GM18499 (cell line): ENCODE measurements around the gene GSAP.
"Not testable (repeated sequence)": the region's sequence is repeated elsewhere in the genome, so short reads cannot be mapped to it uniquely, and the experiment has no call there.

Experiments used
- ATAC-seq: cut with Tn5 transposase; IDR thresholded peaks from one replicate; pipeline ENCODE4 v1.9.1; 2021; ENCODE audit warnings: moderate number of reproducible peaks; ENCODE audit not compliant: insufficient read depth, unreplicated experiment

GSAP gene

GRCh38 chr7:77306231-77307067 is 109.7 kb downstream of the GSAP start:
- no peak for ATAC-seq

- ATAC-seq: no peak
These were observed 120.6 kb downstream of the GSAP start for GRCh38 chr7:77295549-77295948.

- ATAC-seq: no peak
These were observed 123.1 kb downstream of the GSAP start for GRCh38 chr7:77293046-77293445.

- ATAC-seq: no peak
These were observed 125.7 kb downstream of the GSAP start for GRCh38 chr7:77290425-77290824.

GRCh38 chr7:77289387-77289786 is 126.8 kb downstream of the GSAP start:
- no peak for ATAC-seq

GRCh38 chr7:77288676-77289320 is 127.4 kb downstream of the GSAP start:
- no peak for ATAC-seq

GRCh38 chr7:77284616-77285015 is 131.5 kb downstream of the GSAP start:
- no peak for ATAC-seq

- ATAC-seq: no peak
These were observed 132.1 kb downstream of the GSAP start for GRCh38 chr7:77284005-77284404.

- no peak for ATAC-seq
These were observed 133.3 kb downstream of the GSAP start for GRCh38 chr7:77282897-77283296.

- ATAC-seq: no peak
These were observed 134.2 kb downstream of the GSAP start for GRCh38 chr7:77281780-77282478.

- no peak for ATAC-seq
These were observed 140.0 kb downstream of the GSAP start for GRCh38 chr7:77276120-77276519.

GRCh38 chr7:77275663-77276062 is 140.5 kb downstream of the GSAP start:
- not testable (repeated sequence) for ATAC-seq

- ATAC-seq: no peak
These were observed 144.4 kb downstream of the GSAP start for GRCh38 chr7:77271766-77272165.

- ATAC-seq: no peak
These were observed 146.1 kb downstream of the GSAP start for GRCh38 chr7:77270094-77270480.

- peak; percentile 48 for ATAC-seq
These were observed 146.6 kb downstream of the GSAP start for GRCh38 chr7:77269360-77270093.

GRCh38 chr7:77266291-77266794 is 149.8 kb downstream of the GSAP start:
- ATAC-seq: peak; percentile 95

GRCh38 chr7:77265666-77266065 is 150.5 kb downstream of the GSAP start:
- ATAC-seq: no peak

- ATAC-seq: no peak
These were observed 153.8 kb downstream of the GSAP start for GRCh38 chr7:77262316-77262715.
